Activated naive CD4-positive, alpha-beta T cell treated with anti-CD3 and anti-CD28 coated beads for 36 hours (primary cell): Measurements from ENCODE around the gene TEX35. TPM values are rescaled to one million over a fixed set of nuclear protein-coding genes. Genes with fewer than 3 reads are reported as not detected.

Experiments used
- CTCF ChIA-PET: fragments of 350-600 bp; sonication (Branson Sonifier 250); formaldehyde crosslinking; loops from one replicate; lab custom pipeline; 2021; ENCODE audit warnings: antibody characterized with exemption; lab: Charles Lee
- DNase-seq: peaks from one replicate; pipeline ENCODE4 v3.0.0-alpha.2; 2020
- H3K27ac Mint-ChIP-seq: one replicate; pipeline ENCODE4 v1.8.0; 2021; ENCODE audit warnings: mild to moderate bottlenecking, mixed read lengths
- H3K27me3 Mint-ChIP-seq: one replicate; pipeline ENCODE4 v1.8.0; 2021; ENCODE audit warnings: low read depth, mixed read lengths
- H3K36me3 Mint-ChIP-seq: one replicate; pipeline ENCODE4 v1.8.0; 2021; ENCODE audit warnings: low read depth, mixed read lengths
- H3K4me1 Mint-ChIP-seq: one replicate; pipeline ENCODE4 v1.8.0; 2021; ENCODE audit warnings: low read depth, mixed read lengths
- H3K4me3 Mint-ChIP-seq: one replicate; pipeline ENCODE4 v1.8.0; 2021; ENCODE audit warnings: mild to moderate bottlenecking, moderate library complexity, mixed read lengths
- H3K9me3 Mint-ChIP-seq: one replicate; pipeline ENCODE4 v1.8.0; 2021; ENCODE audit warnings: mixed read lengths
- intact Hi-C: fragments of 100-400 bp; cut with micrococcal nuclease; formaldehyde crosslinking; loops from one replicate; pipeline ENCODE4 v1.15.1; 2023
- total RNA-seq, 2 experiments: library from RNA; stranded (reverse); gene quantifications; one replicate each; pipeline ENCODE4 v1.2.3, GENCODE V29; 2021

TEX35 gene
- not detected for total RNA-seq

GRCh38 chr1:178512566-178513277 lies at the start of gene TEX35:
TSS of gene TEX35 (plus strand) at chr1:178513109. CDS start at chr1:178513189, 80 bp downstream.
- no peaks in the 10 kb centered on the region for H3K36me3 Mint-ChIP-seq
- CTCF ChIA-PET, result interaction anchor here (3.7 kb wide), 1 partner anchor 11 kb away, joined by 20 read pairs; no protein-coding TSS in a partner anchor
- intact Hi-C loops, result no loop called here

GRCh38 chr1:178464141-178464540 lies 48.8 kb upstream of the TEX35 start:
- intact Hi-C loops, result no loop called here
- Mint-ChIP-seq H3K4me1 (no peaks in the 10 kb centered on the region), H3K36me3 (no peaks in the 10 kb centered on the region), H3K4me3 (no peak overlapping the region), H3K9me3 (no peaks in the 10 kb centered on the region), H3K27ac (no peak overlapping the region), H3K27me3 (peaks cover 4% of the 10 kb centered on the region)
- CTCF ChIA-PET, result interaction anchor here (0.9 kb wide), 1 partner anchor 38 kb away, joined by 3 read pairs; no protein-coding TSS in a partner anchor
- DNase-seq, result no peak

More at GRCh38 chr1:178512566-178513277, at the start of gene TEX35:
- Mint-ChIP-seq H3K4me1 (no peaks in the 10 kb centered on the region), H3K27ac (no peak within 1 kb of the TSS), H3K9me3 (no peaks in the 10 kb centered on the region), H3K4me3 (no peak within 1 kb of the TSS), H3K27me3 (no peaks in the 10 kb centered on the region)
- DNase-seq, result no peak

GRCh38 chr1:178464566-178464965 lies 48.3 kb upstream of the TEX35 start:
- no peaks in the 10 kb centered on the region for H3K9me3 Mint-ChIP-seq
- no peak overlapping the region for H3K4me3 Mint-ChIP-seq
- peaks cover 4% of the 10 kb centered on the region for H3K27me3 Mint-ChIP-seq
- CTCF ChIA-PET, result interaction anchor here (0.7 to 0.9 kb wide), 2 partner anchors 37 to 50 kb away, joined by 3 read pairs; no protein-coding TSS in a partner anchor
- intact Hi-C loops, result no loop called here
- no peaks in the 10 kb centered on the region for H3K4me1 Mint-ChIP-seq
- no peaks in the 10 kb centered on the region for H3K36me3 Mint-ChIP-seq
- H3K27ac Mint-ChIP-seq, result no peak overlapping the region
- no peak for DNase-seq

- CTCF ChIA-PET, result interaction anchor here (0.7 to 0.9 kb wide), 2 partner anchors 37 to 50 kb away, joined by 3 read pairs; no protein-coding TSS in a partner anchor
- no peak for DNase-seq
- Mint-ChIP-seq H3K27me3 (peaks cover 4% of the 10 kb centered on the region), H3K36me3 (no peaks in the 10 kb centered on the region), H3K27ac (no peak overlapping the region), H3K9me3 (no peaks in the 10 kb centered on the region), H3K4me1 (no peaks in the 10 kb centered on the region), H3K4me3 (no peak overlapping the region)
- intact Hi-C loops, result no loop called here
Observed at GRCh38 chr1:178465011-178465410, 47.9 kb upstream of the TEX35 start.

- Mint-ChIP-seq H3K27ac (no peak overlapping the region), H3K9me3 (no peaks in the 10 kb centered on the region), H3K4me1 (no peaks in the 10 kb centered on the region), H3K36me3 (no peaks in the 10 kb centered on the region), H3K27me3 (peaks cover 9% of the 10 kb centered on the region), H3K4me3 (no peak overlapping the region)
- intact Hi-C loops, result no loop called here
- DNase-seq, result no peak
- CTCF ChIA-PET, result no interaction called here
Observed at GRCh38 chr1:178467837-178468236, 45.1 kb upstream of the TEX35 start.

- CTCF ChIA-PET, result no interaction called here
- Mint-ChIP-seq H3K4me3 (no peak overlapping the region), H3K4me1 (no peaks in the 10 kb centered on the region), H3K27me3 (peaks cover 10% of the 10 kb centered on the region), H3K27ac (no peak overlapping the region), H3K9me3 (no peaks in the 10 kb centered on the region), H3K36me3 (no peaks in the 10 kb centered on the region)
- intact Hi-C loops, result no loop called here
- DNase-seq, result no peak
Observed at GRCh38 chr1:178470411-178470960, 42.4 kb upstream of the TEX35 start.

- no peaks in the 10 kb centered on the region for H3K36me3 Mint-ChIP-seq
- H3K9me3 Mint-ChIP-seq, result no peaks in the 10 kb centered on the region
- no peaks in the 10 kb centered on the region for H3K4me1 Mint-ChIP-seq
- H3K27me3 Mint-ChIP-seq, result peaks cover 11% of the 10 kb centered on the region
- no peak overlapping the region for H3K27ac Mint-ChIP-seq
- CTCF ChIA-PET, result interaction anchor here (1.2 to 1.3 kb wide), 2 partner anchors 23 to 29 kb away, joined by 3 read pairs; no protein-coding TSS in a partner anchor
- DNase-seq, result no peak
- intact Hi-C loops, result no loop called here
- H3K4me3 Mint-ChIP-seq, result no peak overlapping the region
Observed at GRCh38 chr1:178472531-178472930, 40.4 kb upstream of the TEX35 start.

GRCh38 chr1:178477373-178477772 lies 35.5 kb upstream of the TEX35 start:
- Mint-ChIP-seq H3K9me3 (no peaks in the 10 kb centered on the region), H3K27me3 (peaks cover 12% of the 10 kb centered on the region), H3K36me3 (no peaks in the 10 kb centered on the region), H3K4me1 (no peaks in the 10 kb centered on the region), H3K27ac (no peak overlapping the region), H3K4me3 (no peak overlapping the region)
- CTCF ChIA-PET, result no interaction called here
- intact Hi-C loops, result no loop called here
- DNase-seq, result no peak

- Mint-ChIP-seq H3K27ac (no peak overlapping the region), H3K27me3 (peaks cover 12% of the 10 kb centered on the region), H3K9me3 (no peaks in the 10 kb centered on the region), H3K4me1 (no peaks in the 10 kb centered on the region), H3K36me3 (no peaks in the 10 kb centered on the region), H3K4me3 (no peak overlapping the region)
- intact Hi-C loops, result no loop called here
- no peak for DNase-seq
- CTCF ChIA-PET, result no interaction called here
Observed at GRCh38 chr1:178477841-178478240, 35.1 kb upstream of the TEX35 start.

- H3K4me3 Mint-ChIP-seq, result no peak overlapping the region
- no peaks in the 10 kb centered on the region for H3K9me3 Mint-ChIP-seq
- no peak for DNase-seq
- H3K27me3 Mint-ChIP-seq, result peaks cover 13% of the 10 kb centered on the region
- H3K36me3 Mint-ChIP-seq, result no peaks in the 10 kb centered on the region
- CTCF ChIA-PET, result no interaction called here
- no peaks in the 10 kb centered on the region for H3K4me1 Mint-ChIP-seq
- intact Hi-C loops, result no loop called here
- H3K27ac Mint-ChIP-seq, result no peak overlapping the region
Observed at GRCh38 chr1:178483251-178483957, 29.5 kb upstream of the TEX35 start.

GRCh38 chr1:178484698-178485225 lies 28.1 kb upstream of the TEX35 start:
- H3K9me3 Mint-ChIP-seq, result no peaks in the 10 kb centered on the region
- intact Hi-C loops, result no loop called here
- no peak for DNase-seq
- H3K27me3 Mint-ChIP-seq, result peaks cover 18% of the 10 kb centered on the region
- no peaks in the 10 kb centered on the region for H3K4me1 Mint-ChIP-seq
- CTCF ChIA-PET, result no interaction called here
- no peak overlapping the region for H3K27ac Mint-ChIP-seq
- H3K36me3 Mint-ChIP-seq, result no peaks in the 10 kb centered on the region
- no peak overlapping the region for H3K4me3 Mint-ChIP-seq

GRCh38 chr1:178485541-178485981 lies 27.3 kb upstream of the TEX35 start:
- Mint-ChIP-seq H3K36me3 (no peaks in the 10 kb centered on the region), H3K4me3 (no peak overlapping the region), H3K27me3 (peaks cover 18% of the 10 kb centered on the region), H3K9me3 (no peaks in the 10 kb centered on the region), H3K4me1 (no peaks in the 10 kb centered on the region), H3K27ac (no peak overlapping the region)
- intact Hi-C loops, result no loop called here
- no peak for DNase-seq
- CTCF ChIA-PET, result interaction anchor here (1.0 kb wide), 1 partner anchor 15 kb away, joined by 4 read pairs; no protein-coding TSS in a partner anchor
